OCI-LY3 (cell line): ENCODE measurements around the gene SLC5A10.
A peak's percentile ranks its signal among the peaks of the same experiment; 100 is the strongest.

Source experiments
- EZH2phosphoT487 ChIP-seq: fragments of 200-600 bp; shearing (Covaris generic); IDR thresholded peaks from 2 replicates; pipeline ENCODE4 v1.6.1; 2018; ENCODE audit warnings: antibody characterized with exemption, mixed run types, low read depth
- TF ChIP-seq, protein P1 (sequence below): fragments of 200-600, 300-600 bp; sonication (generic); IDR thresholded peaks from 2 replicates; pipeline ENCODE4 v1.5.1; 2014; ENCODE audit warnings: antibody characterized with exemption, low read length, low read depth

DNA sequence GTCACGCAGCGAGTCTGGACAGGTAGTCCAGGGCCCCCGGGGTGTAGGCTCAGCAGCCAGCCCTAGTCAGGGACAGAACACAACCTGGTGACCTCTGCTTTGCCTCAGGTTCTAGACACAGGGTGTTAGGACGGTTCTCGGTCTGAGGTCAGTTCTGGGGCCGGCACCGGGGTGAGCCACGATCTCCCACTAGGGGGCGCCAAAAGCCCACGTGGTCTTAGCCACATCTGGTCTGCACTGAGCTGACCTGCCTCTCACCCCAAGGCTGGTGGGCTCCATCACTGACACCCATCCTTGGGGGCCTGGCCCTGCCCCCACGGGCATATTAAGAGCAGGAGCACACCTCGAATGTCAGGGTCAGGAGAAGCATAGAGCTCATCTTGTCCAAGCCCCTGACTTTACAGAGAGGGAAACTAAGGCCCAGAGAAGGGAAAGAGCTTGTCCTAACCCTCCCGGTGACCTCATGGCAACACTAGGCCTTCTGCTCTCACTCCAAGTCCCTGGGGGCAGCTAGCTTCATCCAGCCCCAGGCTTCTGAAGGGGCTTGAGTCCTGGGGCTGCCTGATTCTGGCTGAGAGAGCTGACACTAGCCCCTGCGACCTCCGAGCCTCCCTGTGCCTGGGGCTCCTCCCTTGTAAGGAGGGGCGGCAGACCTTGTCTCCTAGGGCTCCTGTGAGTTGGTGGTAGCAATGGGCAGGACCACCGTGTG, 9.0 kb downstream of the SLC5A10 start:
- TF ChIP-seq, protein P1, sequence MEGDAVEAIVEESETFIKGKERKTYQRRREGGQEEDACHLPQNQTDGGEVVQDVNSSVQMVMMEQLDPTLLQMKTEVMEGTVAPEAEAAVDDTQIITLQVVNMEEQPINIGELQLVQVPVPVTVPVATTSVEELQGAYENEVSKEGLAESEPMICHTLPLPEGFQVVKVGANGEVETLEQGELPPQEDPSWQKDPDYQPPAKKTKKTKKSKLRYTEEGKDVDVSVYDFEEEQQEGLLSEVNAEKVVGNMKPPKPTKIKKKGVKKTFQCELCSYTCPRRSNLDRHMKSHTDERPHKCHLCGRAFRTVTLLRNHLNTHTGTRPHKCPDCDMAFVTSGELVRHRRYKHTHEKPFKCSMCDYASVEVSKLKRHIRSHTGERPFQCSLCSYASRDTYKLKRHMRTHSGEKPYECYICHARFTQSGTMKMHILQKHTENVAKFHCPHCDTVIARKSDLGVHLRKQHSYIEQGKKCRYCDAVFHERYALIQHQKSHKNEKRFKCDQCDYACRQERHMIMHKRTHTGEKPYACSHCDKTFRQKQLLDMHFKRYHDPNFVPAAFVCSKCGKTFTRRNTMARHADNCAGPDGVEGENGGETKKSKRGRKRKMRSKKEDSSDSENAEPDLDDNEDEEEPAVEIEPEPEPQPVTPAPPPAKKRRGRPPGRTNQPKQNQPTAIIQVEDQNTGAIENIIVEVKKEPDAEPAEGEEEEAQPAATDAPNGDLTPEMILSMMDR, result peak; percentile 53
- no peak for TF ChIP-seq EZH2phosphoT487
